GM23248 (cell line): ENCODE data around the gene DHDH. TPM values are rescaled to one million over a fixed set of nuclear protein-coding genes. Genes with fewer than 3 reads are reported as not detected.

ENCODE experiments used
- DNase-seq: peaks from one replicate; pipeline ENCODE4 v3.0.0-alpha.2; 2015
- H2AFZ ChIP-seq: fragments of 200-600 bp; sonication (generic); 2 replicates; pipeline ENCODE4 v1.6.1; 2016; ENCODE audit warnings: antibody characterized with exemption
- H3F3A ChIP-seq: fragments of 200-600 bp; sonication (generic); 2 replicates; pipeline ENCODE4 v1.6.1; 2016; ENCODE audit warnings: mild to moderate bottlenecking, antibody characterized with exemption, mixed run types; ENCODE audit not compliant: insufficient read depth
- H3K27ac ChIP-seq: fragments of 200-600 bp; sonication (generic); 2 replicates; pipeline ENCODE4 v1.5.1; 2016; ENCODE audit warnings: mild to moderate bottlenecking
- H3K27me3 ChIP-seq: fragments of 200-600 bp; sonication (generic); replicated peaks from 2 replicates; pipeline ENCODE4 v1.6.1; 2016; ENCODE audit warnings: mild to moderate bottlenecking; ENCODE audit not compliant: insufficient read depth
- H3K36me3 ChIP-seq: fragments of 200-600 bp; sonication (generic); 2 replicates; pipeline ENCODE4 v1.6.1; 2016; ENCODE audit warnings: low read depth, mild to moderate bottlenecking
- H3K4me1 ChIP-seq: fragments of 200-600 bp; sonication (generic); 2 replicates; pipeline ENCODE4 v1.6.1; 2016; ENCODE audit warnings: mild to moderate bottlenecking; ENCODE audit not compliant: insufficient read depth
- H3K4me2 ChIP-seq: fragments of 200-600 bp; sonication (generic); one replicate; pipeline ENCODE4 v1.6.1; 2016; ENCODE audit warnings: mild to moderate bottlenecking; ENCODE audit not compliant: unreplicated experiment
- H3K4me3 ChIP-seq: fragments of 200-600 bp; sonication (generic); 2 replicates; pipeline ENCODE4 v1.5.1; 2016; ENCODE audit warnings: mild to moderate bottlenecking
- H3K79me2 ChIP-seq: fragments of 200-600 bp; sonication (generic); 2 replicates; pipeline ENCODE4 v1.6.1; 2016; ENCODE audit warnings: mild to moderate bottlenecking; ENCODE audit not compliant: insufficient read depth
- H3K9ac ChIP-seq: fragments of 200-600 bp; sonication (generic); 2 replicates; pipeline ENCODE4 v1.6.1; 2016; ENCODE audit warnings: mild to moderate bottlenecking
- H3K9me2 ChIP-seq: fragments of 200-600 bp; sonication (generic); 2 replicates; pipeline ENCODE4 v1.6.1; 2016; ENCODE audit warnings: mixed run types, mild to moderate bottlenecking, moderate library complexity; ENCODE audit not compliant: insufficient read depth
- H3K9me3 ChIP-seq: fragments of 200-600 bp; sonication (generic); one replicate; pipeline ENCODE4 v1.6.1; 2017; ENCODE audit warnings: low read depth
- H4K20me1 ChIP-seq: fragments of 200-600 bp; sonication (generic); 2 replicates; pipeline ENCODE4 v1.6.0; 2016; ENCODE audit not compliant: insufficient read depth
- EZH2 ChIP-seq: fragments of 200-600 bp; sonication (generic); IDR thresholded peaks from 2 replicates; pipeline ENCODE4 v1.6.1; 2018; ENCODE audit warnings: antibody characterized with exemption, mild to moderate bottlenecking; ENCODE audit not compliant: insufficient read depth, poor library complexity, severe bottlenecking
- EZH2phosphoT487 ChIP-seq: fragments of 200-600 bp; sonication (generic); IDR thresholded peaks from 2 replicates; pipeline ENCODE4 v1.6.1; 2018; ENCODE audit warnings: antibody characterized with exemption, moderate library complexity, mild to moderate bottlenecking, low read depth; ENCODE audit not compliant: insufficient read depth
- WGBS, 2 experiments: methylation state at CpG; one replicate each; pipeline ENCODE4 v1.1.6; 2015 to 2017; ENCODE audit warnings: low lambda C conversion rate in 2 of 2, low coverage in 1 of 2; ENCODE audit errors: missing lambda C conversion rate in 2 of 2; 5-methylcytosine and 5-hydroxymethylcytosine counted together
- in situ Hi-C: fragments of 300-500 bp; cut with MboI; formaldehyde crosslinking; loops from 2 replicates; pipeline ENCODE4 v1.15.0; 2020
- polyA plus RNA-seq: library from polyadenylated mRNA; unstranded; fragments of >200 nt; fragmentation: Nextera tagmentation; extraction: Ambion mirVana; gene quantifications from 2 replicates; pipeline ENCODE4 v1.2.1, GENCODE V29; 2016
- total RNA-seq: library from RNA; depleted of rRNA; stranded (reverse); fragments of >200 nt; shearing (Covaris generic); gene quantifications from 2 replicates; pipeline ENCODE4 v1.2.3, GENCODE V29; 2014

DHDH gene
- total and polyA plus RNA-seq, 2 experiments from 2014 or later: not detected

GRCh38 chr19:48962029-48962848, 28.7 kb downstream of the DHDH start:
- H2AFZ ChIP-seq: no peak overlapping the region
- peak overlapping the region; percentile 7 for H3K4me2 ChIP-seq
- no peaks in the 10 kb centered on the region for H3K27me3 ChIP-seq
- H3K9ac ChIP-seq: peak overlapping the region; percentile 25; the same call in 1 of the 2 replicates
- H3K79me2 ChIP-seq: peaks cover 28% of the 10 kb centered on the region
- peak; percentile 59 for DNase-seq
- peak overlapping the region; percentile 97 for H3K27ac ChIP-seq
- H3K36me3 ChIP-seq: peaks cover 21% of the 10 kb centered on the region; the same call in 1 of the 2 replicates
- H3K4me3 ChIP-seq: no peak overlapping the region
- peaks cover 28% of the 10 kb centered on the region for H3K4me1 ChIP-seq
- TF ChIP-seq EZH2phosphoT487 (no peak), EZH2 (no peak)
- H3F3A ChIP-seq: peaks cover 55% of the 10 kb centered on the region
- in situ Hi-C loops: no loop called here
- no peaks in the 10 kb centered on the region for H3K9me3 ChIP-seq
- whole genome bisulfite sequencing, 2 experiments: 70 to 76% methylated on average over 21 to 22 of the region's 22 CpGs
- no peaks in the 10 kb centered on the region for H3K9me2 ChIP-seq
- peaks cover 12% of the 10 kb centered on the region; the same call in 1 of the 2 replicates for H4K20me1 ChIP-seq

- TF ChIP-seq EZH2 (no peak), EZH2phosphoT487 (no peak)
- H3K27ac ChIP-seq: peak overlapping the region; percentile 97; the same call in 1 of the 2 replicates
Observed at GRCh38 chr19:48962849-48963165, 29.3 kb downstream of the DHDH start.

GRCh38 chr19:48963371-48964204, 30.1 kb downstream of the DHDH start:
- peak overlapping the region; percentile 97 for H3K27ac ChIP-seq
- H4K20me1 ChIP-seq: peaks cover 12% of the 10 kb centered on the region; the same call in 1 of the 2 replicates
- peaks cover 16% of the 10 kb centered on the region; the same call in 1 of the 2 replicates for H3K36me3 ChIP-seq
- 3 to 7% methylated on average over 23 to 25 of the region's 28 CpGs for WGBS, 2 experiments
- in situ Hi-C loops: no loop called here
- peaks cover 58% of the 10 kb centered on the region for H3F3A ChIP-seq
- no peaks in the 10 kb centered on the region for H3K9me2 ChIP-seq
- no peaks in the 10 kb centered on the region for H3K9me3 ChIP-seq
- peak overlapping the region; percentile 85 for H3K9ac ChIP-seq
- peak overlapping the region; percentile 58 for H3K4me3 ChIP-seq
- H3K4me2 ChIP-seq: peak overlapping the region; percentile 87
- no peaks in the 10 kb centered on the region for H3K27me3 ChIP-seq
- no peak for TF ChIP-seq EZH2phosphoT487
- no peak for TF ChIP-seq EZH2
- peak overlapping the region; percentile 48 for H2AFZ ChIP-seq
- H3K4me1 ChIP-seq: peaks cover 28% of the 10 kb centered on the region
- H3K79me2 ChIP-seq: peaks cover 22% of the 10 kb centered on the region
- peak; percentile 85 for DNase-seq

More at GRCh38 chr19:48962849-48963165, 29.3 kb downstream of the DHDH start:
- H3K36me3 ChIP-seq: peaks cover 16% of the 10 kb centered on the region; the same call in 1 of the 2 replicates
- H2AFZ ChIP-seq: no peak overlapping the region
- H3F3A ChIP-seq: peaks cover 55% of the 10 kb centered on the region
- H3K4me2 ChIP-seq: no peak overlapping the region
- H3K4me1 ChIP-seq: peaks cover 28% of the 10 kb centered on the region
- H3K4me3 ChIP-seq: no peak overlapping the region
- peaks cover 12% of the 10 kb centered on the region; the same call in 1 of the 2 replicates for H4K20me1 ChIP-seq
- H3K9me2 ChIP-seq: no peaks in the 10 kb centered on the region
- DNase-seq: no peak
- H3K27me3 ChIP-seq: no peaks in the 10 kb centered on the region
- H3K9ac ChIP-seq: peak overlapping the region; percentile 85
- H3K79me2 ChIP-seq: peaks cover 25% of the 10 kb centered on the region
- no peaks in the 10 kb centered on the region for H3K9me3 ChIP-seq
- WGBS, 2 experiments: 56% methylated on average over 7 of the region's 7 CpGs; no CpG with 5 or more reads in 1 of the 2 experiments
- in situ Hi-C loops: no loop called here
